Measurements from ENCODE around the gene VPS13C. TPM values are rescaled to one million over a fixed set of nuclear protein-coding genes. Genes with fewer than 3 reads are reported as not detected.
A peak's percentile ranks its signal among the peaks of the same experiment; 100 is the strongest.

VPS13C gene
- total RNA-seq, 2 experiments from 2014 or later, result 69.7 to 73.2 TPM

DNA sequence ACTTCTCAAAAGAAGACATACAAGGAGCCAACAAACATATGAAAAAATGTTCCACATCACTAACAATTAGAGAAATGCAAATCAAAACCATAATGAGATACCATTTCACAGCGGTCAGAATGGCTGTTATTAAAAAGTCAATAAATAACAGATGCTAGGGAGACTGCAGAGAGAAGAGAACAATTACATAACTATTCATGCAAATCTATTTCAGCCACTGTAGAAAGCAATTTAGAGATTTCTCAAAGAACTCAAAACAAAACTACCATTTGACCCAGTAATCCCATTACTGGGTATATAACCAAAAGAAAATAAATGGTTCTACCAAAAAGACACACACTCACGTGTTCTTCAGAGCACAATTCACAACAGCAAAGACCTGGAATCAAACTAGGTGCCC is 116.3 kb downstream of the VPS13C start:
- Mint-ChIP-seq H3K36me3 (ENCODE audit: low read depth) (peaks cover 90% of the 10 kb centered on the region), H3K4me1 (ENCODE audit: low read depth) (no peaks in the 10 kb centered on the region), H3K27me3 (no peaks in the 10 kb centered on the region), H3K9me3 (no peaks in the 10 kb centered on the region), H3K4me3 (no peak overlapping the region), H3K27ac (no peak overlapping the region)
- CTCF ChIA-PET, result no interaction called here
- POLR2A ChIA-PET, result no interaction called here
- TF ChIP-seq, protein P1, sequence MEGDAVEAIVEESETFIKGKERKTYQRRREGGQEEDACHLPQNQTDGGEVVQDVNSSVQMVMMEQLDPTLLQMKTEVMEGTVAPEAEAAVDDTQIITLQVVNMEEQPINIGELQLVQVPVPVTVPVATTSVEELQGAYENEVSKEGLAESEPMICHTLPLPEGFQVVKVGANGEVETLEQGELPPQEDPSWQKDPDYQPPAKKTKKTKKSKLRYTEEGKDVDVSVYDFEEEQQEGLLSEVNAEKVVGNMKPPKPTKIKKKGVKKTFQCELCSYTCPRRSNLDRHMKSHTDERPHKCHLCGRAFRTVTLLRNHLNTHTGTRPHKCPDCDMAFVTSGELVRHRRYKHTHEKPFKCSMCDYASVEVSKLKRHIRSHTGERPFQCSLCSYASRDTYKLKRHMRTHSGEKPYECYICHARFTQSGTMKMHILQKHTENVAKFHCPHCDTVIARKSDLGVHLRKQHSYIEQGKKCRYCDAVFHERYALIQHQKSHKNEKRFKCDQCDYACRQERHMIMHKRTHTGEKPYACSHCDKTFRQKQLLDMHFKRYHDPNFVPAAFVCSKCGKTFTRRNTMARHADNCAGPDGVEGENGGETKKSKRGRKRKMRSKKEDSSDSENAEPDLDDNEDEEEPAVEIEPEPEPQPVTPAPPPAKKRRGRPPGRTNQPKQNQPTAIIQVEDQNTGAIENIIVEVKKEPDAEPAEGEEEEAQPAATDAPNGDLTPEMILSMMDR (IDR thresholded peaks at IDR 0.05), result no peak
- no peak overlapping the region for H3K27ac ChIP-seq (ENCODE audit: low read depth in 1 of 2, low read length in 2 of 2)
- no peak overlapping the region for H3K4me3 ChIP-seq (ENCODE audit: low read length)
- no peaks in the 10 kb centered on the region for H3K27me3 ChIP-seq (ENCODE audit: control insufficient read depth in 1 of 2, insufficient read depth in 2 of 2, low read length in 2 of 2)
- H3K36me3 ChIP-seq (ENCODE audit: insufficient read depth, low read length), result peaks cover 66% of the 10 kb centered on the region
- no peak for ATAC-seq (ENCODE audit: poor library complexity)
- no peaks in the 10 kb centered on the region for H3K9me3 ChIP-seq (ENCODE audit: control insufficient read depth in 1 of 2, insufficient read depth in 1 of 2, low read length in 2 of 2)
- intact Hi-C loops (cut with DNase I, micrococcal nuclease), result no loop called here
- no peak for DNase-seq
- no peaks in the 10 kb centered on the region for H3K4me1 ChIP-seq (ENCODE audit: insufficient read depth, low read length)

DNA sequence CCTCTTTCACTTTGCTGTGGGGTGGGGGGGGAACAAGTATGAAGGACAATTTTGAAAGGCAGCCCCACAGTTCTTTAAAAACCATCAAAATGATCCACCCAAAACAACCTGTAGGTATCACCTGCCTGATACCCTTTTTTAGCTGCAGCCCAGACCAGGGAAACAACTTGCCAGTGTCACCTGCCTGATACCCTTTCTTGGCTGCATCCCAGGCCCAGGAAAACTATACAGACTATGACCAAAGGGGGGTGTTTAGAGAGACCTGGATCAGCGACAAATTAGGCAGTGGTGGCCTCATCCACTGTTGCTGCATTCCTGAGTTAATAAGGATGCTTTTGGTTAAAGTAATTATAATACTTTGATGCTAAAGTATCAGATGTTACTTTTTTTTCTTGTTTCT is 122.0 kb downstream of the VPS13C start:
- Mint-ChIP-seq H3K36me3 (ENCODE audit: low read depth) (peaks cover 71% of the 10 kb centered on the region), H3K4me1 (ENCODE audit: low read depth) (no peaks in the 10 kb centered on the region), H3K9me3 (no peaks in the 10 kb centered on the region), H3K27me3 (no peaks in the 10 kb centered on the region), H3K4me3 (no peak overlapping the region), H3K27ac (peak overlapping the region; percentile 4)
- CTCF ChIA-PET, result no interaction called here
- POLR2A ChIA-PET, result no interaction called here
- H3K27ac ChIP-seq (ENCODE audit: low read depth in 1 of 2, low read length in 2 of 2), result no peak overlapping the region
- ATAC-seq (ENCODE audit: poor library complexity), result no peak
- no peak overlapping the region for H3K4me3 ChIP-seq (ENCODE audit: low read length)
- peaks cover 54% of the 10 kb centered on the region for H3K36me3 ChIP-seq (ENCODE audit: insufficient read depth, low read length)
- intact Hi-C loops (cut with DNase I, micrococcal nuclease), result no loop called here
- H3K27me3 ChIP-seq (ENCODE audit: control insufficient read depth in 1 of 2, insufficient read depth in 2 of 2, low read length in 2 of 2), result no peaks in the 10 kb centered on the region
- H3K9me3 ChIP-seq (ENCODE audit: control insufficient read depth in 1 of 2, insufficient read depth in 1 of 2, low read length in 2 of 2), result no peaks in the 10 kb centered on the region
- TF ChIP-seq, protein P1 (IDR thresholded peaks at IDR 0.05), result no peak
- no peak for DNase-seq
- no peaks in the 10 kb centered on the region for H3K4me1 ChIP-seq (ENCODE audit: insufficient read depth, low read length)

DNA sequence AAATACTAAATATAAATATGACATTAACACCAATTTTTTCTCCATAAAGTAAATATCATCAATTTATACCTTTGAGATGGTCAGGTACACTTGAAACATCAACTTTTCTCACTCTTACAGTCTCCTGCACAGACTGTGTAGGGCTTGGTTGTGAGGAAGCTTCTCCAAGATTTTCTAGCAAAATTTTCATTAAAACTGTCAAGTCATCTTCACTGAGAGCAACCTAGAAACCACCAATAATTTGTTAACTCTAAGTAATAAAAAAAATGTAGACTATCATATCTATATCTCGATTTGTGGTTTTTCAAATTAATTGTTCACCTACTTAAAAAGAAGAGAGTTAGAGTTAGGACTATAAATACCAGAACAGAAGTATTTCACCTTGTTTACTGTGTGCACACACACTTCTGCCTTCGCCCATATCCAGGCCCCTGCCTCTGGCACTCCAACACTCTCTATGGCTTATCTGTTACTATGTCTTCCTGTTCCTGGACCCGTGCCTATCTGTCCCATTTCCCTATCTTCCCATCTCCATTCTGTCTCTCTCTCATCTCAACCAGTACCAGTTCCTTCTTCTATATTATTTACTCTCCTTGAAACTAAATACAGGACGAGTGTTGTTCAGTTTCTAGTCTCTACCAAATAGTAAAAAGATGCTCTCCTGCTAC is 123.6 kb downstream of the VPS13C start:
- POLR2A ChIA-PET, result no interaction called here
- DNase-seq, result no peak
- Mint-ChIP-seq H3K36me3 (ENCODE audit: low read depth) (peaks cover 72% of the 10 kb centered on the region), H3K27me3 (no peaks in the 10 kb centered on the region), H3K4me1 (ENCODE audit: low read depth) (no peaks in the 10 kb centered on the region), H3K4me3 (no peak overlapping the region), H3K9me3 (no peaks in the 10 kb centered on the region), H3K27ac (no peak overlapping the region)
- Histone ChIP-seq H3K4me3 (ENCODE audit: low read length) (no peak overlapping the region), H3K27me3 (ENCODE audit: control insufficient read depth in 1 of 2, insufficient read depth in 2 of 2, low read length in 2 of 2) (no peaks in the 10 kb centered on the region), H3K27ac (ENCODE audit: low read depth in 1 of 2, low read length in 2 of 2) (no peak overlapping the region), H3K36me3 (ENCODE audit: insufficient read depth, low read length) (peaks cover 51% of the 10 kb centered on the region), H3K4me1 (ENCODE audit: insufficient read depth, low read length) (no peaks in the 10 kb centered on the region), H3K9me3 (ENCODE audit: control insufficient read depth in 1 of 2, insufficient read depth in 1 of 2, low read length in 2 of 2) (no peaks in the 10 kb centered on the region)
- ATAC-seq (ENCODE audit: poor library complexity), result no peak
- intact Hi-C loops (cut with DNase I, micrococcal nuclease), result no loop called here
- CTCF ChIA-PET, result interaction anchor here (1.7 kb wide), 1 partner anchor 103 kb away, joined by 3 read pairs; no protein-coding TSS in a partner anchor
- TF ChIP-seq, protein P1 (IDR thresholded peaks at IDR 0.05), result no peak

Measured in CD4-positive, alpha-beta T cell (primary cell).